ACC112 (cell line): Measurements from ENCODE around the gene UBN1.
A peak's percentile ranks its signal among the peaks of the same experiment; 100 is the strongest.

Experiments used
- H2AFZ ChIP-seq: fragments of 200-600 bp; sonication (generic); one replicate; pipeline ENCODE4 v1.6.0; 2017; ENCODE audit warnings: antibody characterized with exemption, low read length; ENCODE audit not compliant: unreplicated experiment
- H3K27ac ChIP-seq: fragments of 200-600 bp; sonication (generic); 2 replicates; pipeline ENCODE4 v1.5.1; 2014; ENCODE audit warnings: low read depth, mild to moderate bottlenecking, antibody characterized with exemption, low read length, moderate library complexity
- H3K27me3 ChIP-seq: fragments of 200-600 bp; sonication (generic); 2 replicates; pipeline ENCODE4 v1.6.1; 2014; ENCODE audit warnings: mild to moderate bottlenecking, antibody characterized with exemption, low read length, moderate library complexity, mixed read lengths; ENCODE audit not compliant: insufficient read depth
- H3K36me3 ChIP-seq: fragments of 200-600 bp; sonication (generic); 2 replicates; pipeline ENCODE4 v1.6.1; 2016; ENCODE audit warnings: mild to moderate bottlenecking, antibody characterized with exemption, low read length, moderate library complexity, mixed read lengths; ENCODE audit not compliant: insufficient read depth
- H3K4me1 ChIP-seq: fragments of 200-600 bp; sonication (generic); one replicate; pipeline ENCODE4 v1.6.1; 2016; ENCODE audit warnings: low read length, mixed read lengths; ENCODE audit not compliant: insufficient read depth, unreplicated experiment, control insufficient read depth
- H3K4me3 ChIP-seq: fragments of 200-600 bp; sonication (generic); 2 replicates; pipeline ENCODE4 v1.5.1; 2014; ENCODE audit warnings: mild to moderate bottlenecking, low read depth, low read length
- H3K79me2 ChIP-seq: fragments of 200-600 bp; sonication (generic); one replicate; pipeline ENCODE4 v1.6.0; 2016; ENCODE audit warnings: low read length; ENCODE audit not compliant: control insufficient read depth, unreplicated experiment, insufficient read depth

Gene UBN1, protein sequence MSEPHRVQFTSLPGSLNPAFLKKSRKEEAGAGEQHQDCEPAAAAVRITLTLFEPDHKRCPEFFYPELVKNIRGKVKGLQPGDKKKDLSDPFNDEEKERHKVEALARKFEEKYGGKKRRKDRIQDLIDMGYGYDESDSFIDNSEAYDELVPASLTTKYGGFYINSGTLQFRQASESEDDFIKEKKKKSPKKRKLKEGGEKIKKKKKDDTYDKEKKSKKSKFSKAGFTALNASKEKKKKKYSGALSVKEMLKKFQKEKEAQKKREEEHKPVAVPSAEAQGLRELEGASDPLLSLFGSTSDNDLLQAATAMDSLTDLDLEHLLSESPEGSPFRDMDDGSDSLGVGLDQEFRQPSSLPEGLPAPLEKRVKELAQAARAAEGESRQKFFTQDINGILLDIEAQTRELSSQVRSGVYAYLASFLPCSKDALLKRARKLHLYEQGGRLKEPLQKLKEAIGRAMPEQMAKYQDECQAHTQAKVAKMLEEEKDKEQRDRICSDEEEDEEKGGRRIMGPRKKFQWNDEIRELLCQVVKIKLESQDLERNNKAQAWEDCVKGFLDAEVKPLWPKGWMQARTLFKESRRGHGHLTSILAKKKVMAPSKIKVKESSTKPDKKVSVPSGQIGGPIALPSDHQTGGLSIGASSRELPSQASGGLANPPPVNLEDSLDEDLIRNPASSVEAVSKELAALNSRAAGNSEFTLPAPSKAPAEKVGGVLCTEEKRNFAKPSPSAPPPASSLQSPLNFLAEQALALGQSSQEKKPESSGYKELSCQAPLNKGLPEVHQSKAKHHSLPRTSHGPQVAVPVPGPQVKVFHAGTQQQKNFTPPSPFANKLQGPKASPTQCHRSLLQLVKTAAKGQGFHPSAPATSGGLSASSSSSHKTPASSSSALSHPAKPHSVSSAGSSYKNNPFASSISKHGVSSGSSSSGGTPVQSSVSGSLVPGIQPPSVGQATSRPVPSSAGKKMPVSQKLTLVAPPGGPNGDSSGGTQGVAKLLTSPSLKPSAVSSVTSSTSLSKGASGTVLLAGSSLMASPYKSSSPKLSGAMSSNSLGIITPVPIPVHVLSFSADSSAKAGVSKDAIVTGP (N-terminal part only)

DNA sequence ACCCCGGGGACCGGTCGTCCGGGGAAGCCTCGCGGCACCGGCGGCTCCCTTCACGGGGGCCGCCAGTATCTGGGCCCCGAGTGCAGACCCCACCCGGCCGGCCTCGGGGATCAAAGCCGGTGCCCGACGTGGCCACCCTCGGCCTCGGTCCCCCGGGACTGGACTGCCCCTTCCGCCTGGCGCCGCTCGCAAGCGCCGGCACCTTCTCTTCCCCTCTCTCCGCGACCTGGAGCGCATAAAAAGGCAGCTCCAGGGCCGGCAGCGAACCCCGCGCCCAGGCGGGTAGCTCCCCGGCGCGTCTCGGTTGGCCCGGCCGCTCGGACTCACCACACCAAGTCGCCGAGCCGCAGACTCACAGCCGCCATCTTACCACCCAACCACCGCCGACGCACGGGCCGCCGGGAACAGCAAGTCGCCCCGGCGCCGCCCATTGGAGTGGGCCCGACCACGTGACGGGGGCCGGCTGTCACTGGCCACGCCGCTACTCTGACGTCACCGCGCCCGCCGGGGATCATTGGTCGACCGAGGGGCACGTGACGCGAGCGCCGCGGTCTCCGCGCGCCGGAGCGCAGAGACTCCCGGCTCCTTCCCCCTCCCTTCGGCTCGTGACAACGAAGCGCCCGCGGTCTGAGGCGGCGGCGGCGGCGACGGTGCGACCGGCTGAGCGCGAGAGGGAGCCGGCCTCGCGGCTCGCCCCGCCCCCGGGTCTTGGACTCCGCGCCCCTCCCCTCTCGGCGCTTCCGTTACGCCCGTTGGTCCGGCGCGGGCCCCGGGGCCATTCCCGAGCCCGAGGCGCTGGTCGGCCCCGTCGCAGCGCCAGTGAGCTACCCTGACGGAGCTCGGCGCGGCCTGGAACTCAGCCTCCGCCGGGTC, at the start of gene UBN1, which contains the start of gene GLYR1:
Gene UBN1, plus strand, starts transcription at position 581 of the 873 bp plus-strand sequence. CDS start 5,437 bp downstream, outside the sequence.
Gene GLYR1, minus strand, starts transcription at position 388 of the 873 bp plus-strand sequence. Its CDS starts 23 bp downstream, at position 365.
- Histone ChIP-seq H3K27me3 (no peaks in the 10 kb centered on the region), H3K27ac (peak within 1 kb of the TSS; percentile 88), H3K79me2 (peaks cover 73% of the 10 kb centered on the region), H3K4me1 (peaks cover 28% of the 10 kb centered on the region), H3K4me3 (peak within 1 kb of the TSS; percentile 88), H2AFZ (peak within 1 kb of the TSS; percentile 75), H3K36me3 (peaks cover 15% of the 10 kb centered on the region; the same call in 1 of the 2 replicates)

DNA sequence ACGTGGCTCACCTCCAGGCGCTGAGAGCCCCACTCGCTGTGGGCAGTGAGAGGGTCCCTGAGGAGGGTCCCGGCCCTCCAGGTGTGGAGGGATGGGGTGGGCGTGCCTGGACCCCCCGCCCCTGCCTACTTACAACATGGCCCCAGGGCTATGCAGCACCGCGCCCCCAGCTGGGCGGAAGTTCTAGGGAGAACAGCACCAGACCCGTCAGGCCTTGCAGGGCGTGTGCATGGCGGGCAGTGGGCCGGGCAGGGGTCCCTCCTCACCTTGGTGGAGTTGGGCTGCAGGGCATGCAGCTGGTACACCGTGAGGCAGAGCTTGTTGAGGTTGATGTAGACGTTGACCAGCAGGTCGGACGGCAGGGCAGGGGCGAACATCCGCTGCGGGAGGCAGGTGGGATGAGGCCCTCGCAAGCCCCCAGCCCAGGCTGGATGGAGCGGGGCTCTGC, 49.5 kb upstream of the UBN1 start:
- H2AFZ ChIP-seq = no peak overlapping the region
- H3K4me1 ChIP-seq = peaks cover 3% of the 10 kb centered on the region
- H3K27ac ChIP-seq = no peak overlapping the region
- no peaks in the 10 kb centered on the region for H3K79me2 ChIP-seq
- no peak overlapping the region for H3K4me3 ChIP-seq
- H3K36me3 ChIP-seq = no peaks in the 10 kb centered on the region
- no peaks in the 10 kb centered on the region for H3K27me3 ChIP-seq

DNA sequence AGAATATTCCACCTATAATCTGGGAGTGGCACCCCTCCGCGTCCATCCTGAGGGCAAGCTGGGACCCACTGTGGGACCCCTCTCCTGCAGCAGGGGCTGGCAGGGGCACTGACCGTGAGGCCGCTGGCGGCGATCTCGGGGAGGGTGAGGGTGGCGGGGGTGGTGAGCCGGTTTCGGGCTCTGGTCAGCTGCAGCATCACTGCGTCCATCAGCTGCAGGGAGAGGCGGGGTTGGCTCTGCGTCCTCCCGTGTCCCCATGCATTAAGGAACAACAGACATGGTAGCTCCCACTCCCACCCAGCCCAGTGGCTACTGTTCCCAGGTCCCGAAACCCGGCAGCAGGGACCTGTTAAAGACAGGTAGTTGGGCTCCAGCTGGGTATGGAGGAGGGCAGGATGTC, 48.8 kb upstream of the UBN1 start:
- Histone ChIP-seq H3K27me3 (no peaks in the 10 kb centered on the region), H2AFZ (no peak overlapping the region), H3K36me3 (no peaks in the 10 kb centered on the region), H3K27ac (no peak overlapping the region), H3K79me2 (no peaks in the 10 kb centered on the region), H3K4me3 (no peak overlapping the region), H3K4me1 (peaks cover 3% of the 10 kb centered on the region)

DNA sequence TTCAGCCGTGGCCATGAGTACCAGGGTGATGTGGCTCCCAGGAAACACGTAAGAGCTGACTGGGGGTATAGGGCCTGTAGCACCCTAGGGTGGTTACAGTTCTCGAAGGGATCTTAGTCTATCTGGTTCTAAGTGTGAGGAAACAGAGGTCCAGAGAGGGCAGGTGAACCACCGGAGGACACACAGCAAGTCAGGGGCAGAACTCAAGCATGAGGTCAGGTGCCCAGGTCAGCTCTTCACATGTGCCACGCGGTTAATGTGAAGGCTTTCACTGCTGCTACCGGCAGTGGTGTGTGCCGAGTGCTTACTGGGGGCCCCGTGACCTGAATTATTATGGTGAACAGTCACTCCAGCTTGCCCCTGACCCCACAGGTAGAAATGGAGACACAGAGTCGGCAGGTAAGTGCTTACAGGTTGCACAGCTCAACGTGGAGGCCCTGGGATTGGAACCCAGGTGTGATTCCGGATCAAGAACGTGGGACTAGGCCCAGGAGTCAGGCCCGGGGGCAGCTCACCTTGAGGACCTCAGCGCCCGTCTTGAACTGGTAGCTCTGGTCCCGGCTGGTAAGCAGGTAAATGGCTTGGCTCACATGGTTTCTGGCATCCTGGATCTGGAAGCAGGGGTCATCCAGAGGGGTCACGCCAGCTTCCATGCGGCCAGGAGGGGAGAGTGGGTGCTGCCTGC, 48.0 kb upstream of the UBN1 start:
- H3K27me3 ChIP-seq = no peaks in the 10 kb centered on the region
- H3K27ac ChIP-seq = no peak overlapping the region
- peaks cover 3% of the 10 kb centered on the region for H3K4me1 ChIP-seq
- no peaks in the 10 kb centered on the region for H3K79me2 ChIP-seq
- no peak overlapping the region for H3K4me3 ChIP-seq
- H2AFZ ChIP-seq = no peak overlapping the region
- H3K36me3 ChIP-seq = no peaks in the 10 kb centered on the region

DNA sequence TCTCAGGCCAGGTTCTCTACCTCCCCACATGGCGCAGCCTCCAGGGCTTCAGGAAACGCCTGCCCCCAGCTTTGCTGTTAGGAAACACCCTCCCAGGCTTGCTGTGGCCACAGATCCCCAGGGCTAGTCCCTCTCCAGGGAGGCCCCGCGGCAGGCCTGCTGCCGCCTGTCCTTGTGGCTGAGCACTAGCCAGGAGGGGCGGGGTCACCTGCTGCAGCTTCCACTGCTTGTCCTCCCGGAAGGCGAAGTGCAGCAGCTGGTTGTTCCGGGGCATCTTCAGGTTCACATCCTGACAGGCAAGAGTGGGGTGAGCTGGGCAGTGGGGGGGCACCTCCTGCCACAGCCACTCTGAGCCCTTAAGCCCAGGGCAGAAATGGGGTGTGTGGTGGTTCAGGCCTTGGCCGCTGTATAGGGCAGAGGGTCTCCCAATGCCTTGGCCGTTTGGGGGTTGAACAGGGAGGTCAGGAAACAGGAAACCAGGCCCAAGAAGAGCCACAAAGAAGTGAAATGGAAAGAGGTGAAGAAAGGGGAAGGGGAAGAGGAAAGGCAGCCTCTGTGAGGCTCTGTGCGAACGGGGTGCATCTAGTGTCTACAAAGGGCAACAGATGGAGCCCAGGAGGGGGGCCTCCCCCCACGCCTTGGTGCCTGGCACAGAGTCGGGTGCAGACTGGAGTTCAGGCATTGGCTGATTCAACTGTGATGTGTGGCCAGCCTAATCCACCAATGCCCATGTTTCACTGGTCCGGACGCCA, 46.8 kb upstream of the UBN1 start:
- no peak overlapping the region for H3K27ac ChIP-seq
- no peaks in the 10 kb centered on the region for H3K36me3 ChIP-seq
- no peak overlapping the region for H3K4me3 ChIP-seq
- no peaks in the 10 kb centered on the region for H3K27me3 ChIP-seq
- no peak overlapping the region for H2AFZ ChIP-seq
- H3K79me2 ChIP-seq = no peaks in the 10 kb centered on the region
- peaks cover 3% of the 10 kb centered on the region for H3K4me1 ChIP-seq

DNA sequence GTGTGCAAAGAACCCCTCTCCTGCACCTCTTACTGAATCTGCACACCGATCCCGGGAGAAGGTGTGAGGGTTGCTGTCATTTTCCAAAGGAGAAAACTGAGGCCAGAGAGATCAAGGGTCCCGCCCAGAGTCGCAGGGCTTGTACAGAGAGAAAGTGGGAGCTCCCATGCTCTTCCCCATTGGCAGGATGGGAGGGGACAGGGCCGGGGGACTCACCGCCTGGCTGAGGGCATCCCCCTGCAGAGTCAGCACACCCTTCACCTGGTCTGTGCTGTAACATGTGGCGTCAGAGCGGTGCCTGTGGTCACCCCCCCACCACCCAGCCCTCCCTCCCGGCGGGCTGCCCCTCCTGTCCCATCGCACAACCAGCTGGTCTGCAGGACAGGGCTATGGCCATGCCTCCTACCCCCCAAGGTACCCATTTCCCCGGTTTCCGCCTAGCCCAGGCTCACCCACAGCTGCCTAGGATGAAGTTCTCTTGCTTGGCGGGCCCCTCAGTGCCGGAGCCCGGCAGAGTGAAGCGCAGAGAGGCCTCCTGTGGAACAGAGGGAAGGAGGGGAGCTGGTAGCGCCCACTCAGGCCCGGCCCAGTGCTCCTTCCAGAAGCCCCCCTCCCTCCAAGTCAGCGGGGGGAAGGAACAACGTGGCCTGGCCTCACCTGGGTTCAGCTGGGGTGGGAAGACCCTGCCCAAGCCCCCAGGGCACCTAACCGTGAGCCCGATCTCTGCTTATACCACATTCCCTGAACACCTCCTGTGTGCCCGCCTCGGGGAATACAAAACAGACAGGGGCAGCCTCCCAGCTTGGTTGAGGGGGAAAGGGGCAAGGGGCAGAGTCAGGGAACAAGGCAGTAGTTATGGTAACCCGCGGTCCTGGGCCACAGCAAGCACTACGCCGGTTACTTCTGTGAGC, 46.0 kb upstream of the UBN1 start:
- Histone ChIP-seq H3K79me2 (no peaks in the 10 kb centered on the region), H3K27me3 (no peaks in the 10 kb centered on the region), H3K4me3 (peak overlapping the region; percentile 82), H3K4me1 (peaks cover 3% of the 10 kb centered on the region), H3K36me3 (no peaks in the 10 kb centered on the region), H3K27ac (no peak overlapping the region), H2AFZ (peak overlapping the region; percentile 78)

DNA sequence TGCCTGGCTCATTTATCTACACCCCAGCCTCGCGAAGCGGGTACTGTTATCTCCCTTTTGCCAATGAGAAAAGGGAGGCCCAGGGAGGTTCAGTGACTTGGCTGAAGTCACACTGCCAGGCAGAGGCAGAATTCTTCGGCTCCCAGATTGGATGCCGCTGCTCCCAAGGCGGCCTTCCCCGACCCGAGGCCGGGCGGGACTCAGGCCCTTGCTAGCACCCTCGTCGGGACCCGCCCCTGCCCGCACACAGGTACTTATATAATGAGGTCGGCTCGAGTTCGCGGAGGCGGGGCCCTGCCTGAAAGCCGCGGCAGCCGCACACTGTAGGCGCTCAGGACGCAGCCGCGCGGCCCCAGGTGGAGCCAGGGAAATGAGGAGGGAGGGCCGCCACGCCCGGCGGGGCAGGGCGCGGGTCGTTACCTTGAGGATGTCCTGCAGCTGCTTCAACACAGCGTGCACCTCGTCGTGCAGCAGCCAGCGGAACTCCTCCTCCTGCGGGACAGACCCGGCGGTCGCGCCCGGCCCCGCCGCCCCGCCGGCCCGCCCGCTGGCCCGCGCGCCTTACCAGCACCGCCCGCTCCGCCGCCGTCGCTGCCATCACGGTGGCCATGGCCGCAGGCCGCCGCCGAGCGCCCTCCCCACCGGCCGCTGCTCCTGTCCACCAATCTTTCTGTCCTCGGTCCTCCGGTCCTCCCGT, 45.2 kb upstream of the UBN1 start, which contains the start of gene ROGDI:
Gene ROGDI, minus strand, starts transcription at position 672 of the 697 bp plus-strand sequence. Its CDS starts 62 bp downstream, at position 610.
- H3K27ac ChIP-seq = peak within 1 kb of the TSS; percentile 25; the same call in 1 of the 2 replicates
- H2AFZ ChIP-seq = peak within 1 kb of the TSS; percentile 78
- H3K36me3 ChIP-seq = 0 out of 2 replicates have a peak, but pooled peaks cover under 1% of the 10 kb centered on the region

More for the DNA sequence above, 45.2 kb upstream of the UBN1 start, which contains the start of gene ROGDI:
- Histone ChIP-seq H3K4me3 (peak within 1 kb of the TSS; percentile 82), H3K27me3 (no peaks in the 10 kb centered on the region), H3K79me2 (no peaks in the 10 kb centered on the region), H3K4me1 (peaks cover 3% of the 10 kb centered on the region)
